Ascending aorta (tissue), 2 donors: ENCODE results near the gene CTNND2. TPM values are rescaled to one million over a fixed set of nuclear protein-coding genes. Genes with fewer than 3 reads are reported as not detected.

Source experiments
- DNase-seq, 2 donors: peaks; one replicate each; pipeline ENCODE4 v3.0.0-alpha.2; 2019; ENCODE audit warnings: low spot score in 2 of 2
- H3K27ac ChIP-seq, 2 donors: fragments of 200-600 bp; sonication (generic); one replicate each; pipeline ENCODE4 v1.5.1; 2016 to 2017; ENCODE audit warnings: mild to moderate bottlenecking in 1 of 2
- H3K27me3 ChIP-seq: fragments of 200-600 bp; sonication (generic); one replicate; pipeline ENCODE4 v1.5.1; 2017
- H3K36me3 ChIP-seq, 2 donors: fragments of 200-600 bp; sonication (generic); one replicate each; pipeline ENCODE4 v1.5.1; 2016
- H3K4me1 ChIP-seq, 2 donors: fragments of 200-600 bp; sonication (generic); one replicate each; pipeline ENCODE4 v1.5.1; 2016 to 2017; ENCODE audit warnings: mild to moderate bottlenecking in 1 of 2
- H3K4me3 ChIP-seq, 2 donors: fragments of 200-600 bp; sonication (generic); one replicate each; pipeline ENCODE4 v1.5.1; 2016 to 2017; ENCODE audit warnings: mild to moderate bottlenecking in 1 of 2
- H3K9me3 ChIP-seq, 2 donors: fragments of 200-600 bp; sonication (generic); one replicate each; pipeline ENCODE4 v1.5.1; 2016
- intact Hi-C: fragments of 100-400 bp; cut with DNase I; formaldehyde crosslinking; loops from one replicate; pipeline ENCODE4 v1.15.1; 2023
- total RNA-seq: library from RNA; depleted of rRNA; stranded (reverse); fragments of >200 nt; gene quantifications from one replicate; pipeline ENCODE4 v1.1.0, GENCODE V29; 2016
- TF ChIP-seq, protein P1 (sequence below), 3 experiments: fragments of 200-600 bp in 2 of 3; fragments of 450-650 bp in 1 of 3; sonication (generic) in 2 of 3; IDR thresholded peaks; one replicate each; pipeline ENCODE4 v1.5.1; 2016 to 2019; ENCODE audit warnings: antibody characterized with exemption in 3 of 3, mild to moderate bottlenecking in 1 of 3, moderate library complexity in 1 of 3

The CTNND2 gene
- total RNA-seq, 1 donor from 2014 or later: 0.11 TPM

DNA sequence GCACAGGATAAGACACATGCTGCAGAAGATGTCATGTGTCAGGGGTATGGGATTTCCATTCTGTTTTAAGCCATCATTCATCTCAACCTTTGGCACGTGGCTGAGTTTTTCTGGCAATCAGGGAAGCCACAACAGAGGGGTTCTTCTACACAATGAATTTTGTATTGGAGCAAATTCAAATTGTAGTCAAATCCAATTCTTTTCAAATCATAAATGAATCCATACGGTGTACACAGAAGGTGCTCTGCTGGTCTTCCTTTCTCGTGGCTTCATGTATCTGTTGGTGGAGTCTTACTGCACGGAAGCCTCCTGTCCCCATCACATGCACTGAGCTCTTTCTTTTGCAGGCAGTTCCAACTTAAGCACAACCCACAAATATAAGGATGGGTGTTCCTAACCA lies 706.5 kb downstream of the CTNND2 start:
- no peaks in the 10 kb centered on the region for H3K27me3 ChIP-seq
- intact Hi-C loops: no loop called here
- no peaks in the 10 kb centered on the region for H3K9me3 ChIP-seq
- no peak overlapping the region for H3K4me3 ChIP-seq
- H3K27ac ChIP-seq: no peak overlapping the region
- no peak for DNase-seq
- no peaks in the 10 kb centered on the region for H3K36me3 ChIP-seq
- H3K4me1 ChIP-seq: no peaks in the 10 kb centered on the region
- TF ChIP-seq, protein P1, sequence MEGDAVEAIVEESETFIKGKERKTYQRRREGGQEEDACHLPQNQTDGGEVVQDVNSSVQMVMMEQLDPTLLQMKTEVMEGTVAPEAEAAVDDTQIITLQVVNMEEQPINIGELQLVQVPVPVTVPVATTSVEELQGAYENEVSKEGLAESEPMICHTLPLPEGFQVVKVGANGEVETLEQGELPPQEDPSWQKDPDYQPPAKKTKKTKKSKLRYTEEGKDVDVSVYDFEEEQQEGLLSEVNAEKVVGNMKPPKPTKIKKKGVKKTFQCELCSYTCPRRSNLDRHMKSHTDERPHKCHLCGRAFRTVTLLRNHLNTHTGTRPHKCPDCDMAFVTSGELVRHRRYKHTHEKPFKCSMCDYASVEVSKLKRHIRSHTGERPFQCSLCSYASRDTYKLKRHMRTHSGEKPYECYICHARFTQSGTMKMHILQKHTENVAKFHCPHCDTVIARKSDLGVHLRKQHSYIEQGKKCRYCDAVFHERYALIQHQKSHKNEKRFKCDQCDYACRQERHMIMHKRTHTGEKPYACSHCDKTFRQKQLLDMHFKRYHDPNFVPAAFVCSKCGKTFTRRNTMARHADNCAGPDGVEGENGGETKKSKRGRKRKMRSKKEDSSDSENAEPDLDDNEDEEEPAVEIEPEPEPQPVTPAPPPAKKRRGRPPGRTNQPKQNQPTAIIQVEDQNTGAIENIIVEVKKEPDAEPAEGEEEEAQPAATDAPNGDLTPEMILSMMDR (IDR thresholded peaks at IDR 0.05): no peak

DNA sequence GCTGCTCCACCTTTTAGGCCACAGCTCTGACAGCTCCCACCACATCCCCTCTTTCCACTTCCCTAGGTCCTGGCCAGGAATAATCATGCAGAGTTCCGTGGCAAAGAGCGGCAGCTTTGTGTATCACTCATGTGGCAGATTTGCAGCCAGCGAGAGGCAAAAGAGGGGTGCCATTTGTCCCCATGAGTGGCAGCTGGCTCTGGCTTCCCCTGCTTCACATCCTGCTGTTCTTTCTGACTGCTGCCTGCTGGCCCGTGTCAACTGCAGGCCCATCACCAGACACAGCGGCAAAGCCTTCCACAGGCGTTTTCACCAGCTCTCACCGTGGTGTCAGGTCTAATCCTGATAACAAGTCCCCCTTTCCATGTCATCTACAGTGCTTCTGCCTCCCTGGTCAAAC lies 712.6 kb downstream of the CTNND2 start:
- no peaks in the 10 kb centered on the region for H3K36me3 ChIP-seq
- no peaks in the 10 kb centered on the region for H3K27me3 ChIP-seq
- H3K4me3 ChIP-seq: no peak overlapping the region
- no peaks in the 10 kb centered on the region for H3K4me1 ChIP-seq
- intact Hi-C loops: no loop called here
- H3K27ac ChIP-seq: no peak overlapping the region
- TF ChIP-seq, protein P1 (IDR thresholded peaks at IDR 0.05): no peak
- no peaks in the 10 kb centered on the region for H3K9me3 ChIP-seq
- no peak for DNase-seq

DNA sequence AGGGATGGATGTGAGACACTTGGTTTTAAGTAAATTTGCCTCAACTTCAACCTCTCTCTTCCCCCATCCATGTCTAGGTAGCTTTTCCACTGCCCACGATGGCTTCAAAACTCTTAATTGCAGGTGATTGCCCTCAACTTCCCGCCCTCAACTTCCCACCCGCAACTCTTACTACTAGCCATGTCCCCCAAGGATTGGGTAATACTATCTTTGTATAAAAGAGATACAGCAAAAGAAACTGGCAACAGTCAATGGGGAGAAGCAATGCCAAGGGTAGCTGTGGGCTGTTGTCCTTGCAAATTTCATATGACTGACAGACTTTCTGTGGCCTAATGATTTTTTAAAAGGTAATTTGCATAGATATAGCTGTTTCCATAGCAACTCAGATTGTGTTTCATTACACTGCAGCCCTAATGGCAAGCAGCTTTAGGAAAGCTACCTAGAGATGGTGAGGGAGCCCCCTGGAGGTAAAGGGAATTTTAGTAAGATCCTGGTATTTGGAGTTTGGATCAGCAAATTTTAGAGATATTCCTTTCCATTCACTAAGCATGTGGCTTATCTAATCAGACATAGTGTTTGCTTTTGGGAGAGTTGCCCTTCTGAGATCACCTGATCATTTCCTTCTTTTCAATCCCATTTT lies 721.7 kb downstream of the CTNND2 start:
- intact Hi-C loops: no loop called here
- no peak overlapping the region for H3K27ac ChIP-seq
- no peaks in the 10 kb centered on the region for H3K9me3 ChIP-seq
- H3K4me1 ChIP-seq: no peaks in the 10 kb centered on the region
- no peak for DNase-seq
- TF ChIP-seq, protein P1 (IDR thresholded peaks at IDR 0.05): peak in 1 of 3 experiments; percentile 29
- H3K4me3 ChIP-seq: no peak overlapping the region
- H3K27me3 ChIP-seq: no peaks in the 10 kb centered on the region
- H3K36me3 ChIP-seq: no peaks in the 10 kb centered on the region

DNA sequence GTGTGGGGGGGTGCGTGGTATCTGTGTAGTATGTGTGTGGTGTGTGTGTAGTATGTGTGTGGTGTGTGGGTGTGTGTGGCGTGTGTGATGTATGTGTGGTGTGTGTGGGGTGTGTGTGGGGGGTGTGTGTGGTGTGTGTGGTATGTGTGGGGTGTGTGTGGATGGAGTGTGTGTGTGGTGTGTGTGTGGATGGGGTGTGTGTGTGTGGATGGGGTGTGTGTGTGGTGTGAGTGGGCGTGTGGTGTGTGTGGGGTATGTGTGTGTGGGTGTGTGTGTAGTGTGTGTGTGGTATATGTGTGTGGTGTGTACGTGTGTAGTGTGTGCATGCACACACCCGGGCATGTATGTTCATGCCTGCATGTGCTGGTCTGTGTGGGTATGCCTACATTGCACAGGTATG lies 722.3 kb downstream of the CTNND2 start:
- H3K36me3 ChIP-seq: no peaks in the 10 kb centered on the region
- no peak overlapping the region for H3K4me3 ChIP-seq
- no peak for DNase-seq
- intact Hi-C loops: no loop called here
- no peaks in the 10 kb centered on the region for H3K9me3 ChIP-seq
- H3K27me3 ChIP-seq: no peaks in the 10 kb centered on the region
- no peaks in the 10 kb centered on the region for H3K4me1 ChIP-seq
- H3K27ac ChIP-seq: no peak overlapping the region
- TF ChIP-seq, protein P1 (IDR thresholded peaks at IDR 0.05): no peak

DNA sequence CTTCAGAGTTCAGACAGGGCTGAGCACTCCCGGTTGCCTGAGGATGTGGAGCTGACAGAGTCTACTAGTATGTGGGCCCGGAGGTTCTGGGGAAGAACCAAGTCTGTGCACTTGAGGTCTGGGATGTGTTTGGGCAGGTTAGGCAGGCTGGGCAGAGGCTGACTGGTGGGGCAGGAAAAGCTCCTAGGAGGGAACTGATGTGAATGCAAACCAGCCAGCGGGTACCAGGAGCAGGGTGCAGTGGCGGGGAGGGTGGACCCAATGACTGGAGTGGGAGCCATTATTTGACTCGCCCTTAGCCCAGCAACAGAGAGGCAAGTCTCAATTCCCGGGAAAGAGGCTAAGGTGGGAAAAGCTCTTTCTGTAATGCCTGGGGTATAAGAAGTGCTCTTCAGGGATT lies 723.4 kb downstream of the CTNND2 start:
- no peaks in the 10 kb centered on the region for H3K36me3 ChIP-seq
- TF ChIP-seq, protein P1 (IDR thresholded peaks at IDR 0.05): no peak
- no peaks in the 10 kb centered on the region for H3K27me3 ChIP-seq
- DNase-seq: no peak
- H3K9me3 ChIP-seq: no peaks in the 10 kb centered on the region
- H3K4me1 ChIP-seq: no peaks in the 10 kb centered on the region
- intact Hi-C loops: no loop called here
- no peak overlapping the region for H3K27ac ChIP-seq
- H3K4me3 ChIP-seq: no peak overlapping the region
